ENCODE results near the gene ATP6AP1. TPM values are rescaled to one million over a fixed set of nuclear protein-coding genes. Genes with fewer than 3 reads are reported as not detected.
A peak's percentile ranks its signal among the peaks of the same experiment; 100 is the strongest.

ATP6AP1 gene
- polyA plus RNA-seq, 1 experiment, result 143 TPM

GRCh38 chrX:154449618-154450017 is 21.1 kb downstream of the ATP6AP1 start:
- POLR2A ChIA-PET, result no interaction called here
- H3K36me3 ChIP-seq (ENCODE audit: control insufficient read depth, insufficient read depth, low read length), result peaks cover 16% of the 10 kb centered on the region
- H3K4me3 ChIP-seq (ENCODE audit: low read depth, low read length), result no peak overlapping the region
- no peak for DNase-seq (ENCODE audit: low read depth)
- TF ChIP-seq CTCF (IDR thresholded peaks at IDR 0.05; ENCODE audit: insufficient read depth, low read depth, low read length), result no peak
- H3K27me3 ChIP-seq (ENCODE audit: control insufficient read depth, insufficient read depth, low read length), result no peaks in the 10 kb centered on the region
- CTCF ChIA-PET, result no interaction called here

GRCh38 chrX:154450312-154450711 is 21.8 kb downstream of the ATP6AP1 start:
- CTCF ChIA-PET, result no interaction called here
- no peak overlapping the region for H3K4me3 ChIP-seq (ENCODE audit: low read depth, low read length)
- H3K27me3 ChIP-seq (ENCODE audit: control insufficient read depth, insufficient read depth, low read length), result no peaks in the 10 kb centered on the region
- H3K36me3 ChIP-seq (ENCODE audit: control insufficient read depth, insufficient read depth, low read length), result peaks cover 16% of the 10 kb centered on the region
- no peak for TF ChIP-seq CTCF (IDR thresholded peaks at IDR 0.05; ENCODE audit: insufficient read depth, low read depth, low read length)
- no peak for DNase-seq (ENCODE audit: low read depth)
- POLR2A ChIA-PET, result no interaction called here

GRCh38 chrX:154452823-154453222 is 24.3 kb downstream of the ATP6AP1 start:
- Histone ChIP-seq H3K36me3 (ENCODE audit: control insufficient read depth, insufficient read depth, low read length) (peaks cover 15% of the 10 kb centered on the region), H3K27me3 (ENCODE audit: control insufficient read depth, insufficient read depth, low read length) (no peaks in the 10 kb centered on the region), H3K4me3 (ENCODE audit: low read depth, low read length) (no peak overlapping the region)
- ChIA-PET CTCF (no interaction called here), POLR2A (no interaction called here)
- no peak for DNase-seq (ENCODE audit: low read depth)
- no peak for TF ChIP-seq CTCF (IDR thresholded peaks at IDR 0.05; ENCODE audit: insufficient read depth, low read depth, low read length)

GRCh38 chrX:154457491-154458115 is 29.1 kb downstream of the ATP6AP1 start:
- DNase-seq (ENCODE audit: low read depth), result no peak
- Histone ChIP-seq H3K27me3 (ENCODE audit: control insufficient read depth, insufficient read depth, low read length) (no peaks in the 10 kb centered on the region), H3K4me3 (ENCODE audit: low read depth, low read length) (peak overlapping the region; percentile 49), H3K36me3 (ENCODE audit: control insufficient read depth, insufficient read depth, low read length) (peaks cover 8% of the 10 kb centered on the region)
- CTCF ChIA-PET, result no interaction called here
- POLR2A ChIA-PET, result no interaction called here
- TF ChIP-seq CTCF (IDR thresholded peaks at IDR 0.05; ENCODE audit: insufficient read depth, low read depth, low read length), result no peak

- no peaks in the 10 kb centered on the region for H3K27me3 ChIP-seq (ENCODE audit: control insufficient read depth, insufficient read depth, low read length)
- TF ChIP-seq CTCF (IDR thresholded peaks at IDR 0.05; ENCODE audit: insufficient read depth, low read depth, low read length), result no peak
- H3K36me3 ChIP-seq (ENCODE audit: control insufficient read depth, insufficient read depth, low read length), result peaks cover 11% of the 10 kb centered on the region
- DNase-seq (ENCODE audit: low read depth), result no peak
- H3K4me3 ChIP-seq (ENCODE audit: low read depth, low read length), result peak within 1 kb of the TSS; percentile 73
- CTCF ChIA-PET, result interaction anchor here (0.9 kb wide), 1 partner anchor 69 kb away, joined by 4 read pairs; no protein-coding TSS in a partner anchor
- POLR2A ChIA-PET, result no interaction called here
Measured at GRCh38 chrX:154458116-154458953, 29.9 kb downstream of the ATP6AP1 start, which contains the start of gene PLXNA3. TSS of gene PLXNA3 (plus strand) at chrX:154458281. CDS start at chrX:154460184, 1,903 bp downstream.
